Right renal pelvis (tissue), 4 donors: ENCODE data around the gene WNT16. TPM values are rescaled to one million over a fixed set of nuclear protein-coding genes. Genes with fewer than 3 reads are reported as not detected.
"Not testable (repeated sequence)": the region's sequence is repeated elsewhere in the genome, so short reads cannot be mapped to it uniquely, and the experiment has no call there.

ENCODE experiments used
- DNase-seq, 4 donors: peaks; one replicate each; pipeline ENCODE4 v3.0.0-alpha.2; 2013; ENCODE audit warnings: low read depth in 4 of 4, low spot score in 3 of 4, missing footprints in 1 of 4
- polyA plus RNA-seq, 4 donors: library from polyadenylated mRNA; unstranded; fragments of 120-200 nt; gene quantifications; one replicate each; pipeline ENCODE4 v1.2.1, GENCODE V29; 2013; ENCODE audit not compliant: insufficient read length in 4 of 4

WNT16 gene
- polyA plus RNA-seq, 4 donors: 0.04 to 0.10 TPM; not detected in 2

GRCh38 chr7:121305109-121305508, 23.7 kb upstream of the WNT16 start:
- DNase-seq: no peak

- DNase-seq: no peak
These were observed 22.2 kb upstream of the WNT16 start for GRCh38 chr7:121306565-121306964.

GRCh38 chr7:121307021-121307574, 21.7 kb upstream of the WNT16 start:
- DNase-seq: no peak

- DNase-seq: no peak
These were observed 15.5 kb upstream of the WNT16 start for GRCh38 chr7:121313220-121313792.

GRCh38 chr7:121313793-121314676, 14.8 kb upstream of the WNT16 start:
- no peak for DNase-seq

GRCh38 chr7:121315170-121315569, 13.6 kb upstream of the WNT16 start:
- not testable (repeated sequence) for DNase-seq

- no peak for DNase-seq
These were observed 6.3 kb upstream of the WNT16 start for GRCh38 chr7:121322460-121322859.

- DNase-seq: no peak
These were observed 5.1 kb upstream of the WNT16 start for GRCh38 chr7:121323515-121324302.

GRCh38 chr7:121327671-121328070, 1.1 kb upstream of the WNT16 start:
- no peak for DNase-seq

GRCh38 chr7:121329191-121330052, 622 bp downstream of the WNT16 start:
- no peak for DNase-seq

GRCh38 chr7:121330053-121330833, 1.4 kb downstream of the WNT16 start:
- DNase-seq: no peak

- no peak for DNase-seq
These were observed 2.2 kb downstream of the WNT16 start for GRCh38 chr7:121331048-121331447.

- no peak for DNase-seq
These were observed 2.8 kb downstream of the WNT16 start for GRCh38 chr7:121331574-121331973.

GRCh38 chr7:121334376-121334775, 5.6 kb downstream of the WNT16 start:
- DNase-seq: no peak

- DNase-seq: no peak
These were observed 6.3 kb downstream of the WNT16 start for GRCh38 chr7:121334875-121335648.

GRCh38 chr7:121336579-121336978, 7.8 kb downstream of the WNT16 start:
- no peak for DNase-seq

- no peak for DNase-seq
These were observed 8.6 kb downstream of the WNT16 start for GRCh38 chr7:121337398-121337797.

- DNase-seq: no peak
These were observed 10.3 kb downstream of the WNT16 start for GRCh38 chr7:121339082-121339481.

- no peak for DNase-seq
These were observed 13.1 kb downstream of the WNT16 start for GRCh38 chr7:121341933-121342332.
